Tracheal epithelial cell (primary cell): Measurements from ENCODE around the gene PRSS1. TPM values are rescaled to one million over a fixed set of nuclear protein-coding genes. Genes with fewer than 3 reads are reported as not detected.

ENCODE experiments used
- total RNA-seq: library from RNA; depleted of rRNA; stranded (reverse); fragments of >200 nt; gene quantifications from 2 replicates; pipeline ENCODE4 v1.2.1, GENCODE V29; 2014

Gene PRSS1
- total RNA-seq, result not detected in 2 replicates

DNA sequence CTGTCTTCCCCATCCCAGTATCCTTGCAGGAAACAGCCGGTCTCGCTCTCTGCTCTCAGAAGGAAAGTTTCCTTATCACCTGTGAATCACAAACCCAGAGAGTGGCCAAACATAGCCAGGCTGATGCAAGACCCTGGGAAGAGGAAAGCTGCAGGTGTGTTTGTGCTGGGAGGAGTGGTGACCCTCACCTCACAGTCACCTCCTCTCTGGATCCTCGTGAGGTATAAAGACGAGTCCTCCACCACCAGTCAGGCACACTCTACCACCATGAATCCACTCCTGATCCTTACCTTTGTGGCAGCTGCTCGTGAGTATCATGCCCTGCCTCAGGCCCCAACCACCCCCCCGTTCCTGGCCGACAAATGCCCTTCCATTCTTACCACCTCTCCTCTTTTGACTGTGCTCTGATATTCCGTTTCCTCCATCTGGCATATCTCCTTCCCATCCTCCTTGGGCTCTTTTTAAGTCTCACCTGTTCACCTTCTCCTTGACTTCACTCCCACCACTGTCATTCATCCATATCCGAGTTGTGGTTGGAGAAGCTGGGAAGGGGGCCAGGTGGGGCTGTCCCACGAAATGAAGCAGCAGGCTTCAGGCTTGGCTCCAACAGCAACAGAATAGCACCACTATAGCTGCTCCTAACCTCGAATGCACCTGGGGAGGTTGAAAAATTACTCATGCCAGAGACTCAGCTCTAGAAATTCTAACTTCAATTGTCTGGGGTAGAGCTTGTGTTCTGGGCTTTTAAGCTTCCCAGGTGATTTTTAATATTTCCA lies at the start of gene PRSS1:
TSS of gene PRSS1 (plus strand) at position 255 of the 776 bp plus-strand sequence. CDS start at position 268, 13 bp downstream.

DNA sequence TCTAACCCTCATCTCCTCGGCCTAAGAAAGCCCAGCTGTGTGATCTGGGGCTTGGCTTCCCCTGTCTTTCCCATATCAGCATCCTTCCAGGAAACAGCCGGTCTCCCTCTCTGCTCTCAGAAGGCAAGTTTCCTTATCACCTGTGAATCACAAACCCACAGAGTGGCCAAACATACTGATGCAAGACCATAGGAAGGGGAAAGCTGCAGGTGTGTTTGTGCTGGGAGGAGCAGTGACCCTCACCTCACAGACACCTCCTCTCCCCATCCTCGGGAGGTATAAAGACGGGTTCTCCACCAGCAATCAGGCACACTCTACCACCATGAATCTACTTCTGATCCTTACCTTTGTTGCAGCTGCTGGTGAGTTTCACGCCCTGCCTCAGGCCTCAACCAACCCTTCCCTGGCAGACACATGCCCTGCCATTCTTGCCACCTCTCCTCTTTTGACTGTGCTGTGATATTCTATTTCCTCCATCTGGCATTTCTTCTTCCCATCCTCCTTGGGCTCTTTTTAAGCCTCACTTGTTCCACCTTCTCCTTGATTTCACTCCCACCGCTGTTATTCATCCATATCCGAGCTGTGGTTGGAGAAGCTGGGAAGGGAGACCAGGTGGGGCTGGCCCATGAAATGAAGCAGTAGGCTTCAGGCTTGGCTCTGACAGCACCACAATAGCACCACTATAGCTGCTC lies 21.5 kb downstream of the PRSS1 start, which contains the start of gene PRSS2:
TSS of gene PRSS2 (plus strand) at position 310 of the 692 bp plus-strand sequence. CDS start at position 323, 13 bp downstream.

Other genes with a start within 250 kb of the PRSS1 start
- gene PRSS2, start 21.5 kb downstream of the PRSS1 start, total RNA-seq, result not detected in 2 replicates
- gene EPHB6, start 105.6 kb downstream of the PRSS1 start, total RNA-seq, result under 0.01 and 0.72 TPM in 2 replicates
- under 0.01 TPM in 1 of 2 replicates, not detected in the other for gene TRPV6, start 136.3 kb downstream of the PRSS1 start, total RNA-seq
- gene TRPV5, start 184.3 kb downstream of the PRSS1 start, total RNA-seq, result not detected in 2 replicates
- gene LLCFC1, start 190.0 kb downstream of the PRSS1 start, total RNA-seq, result not detected in 2 replicates
- gene KEL, start 212.9 kb downstream of the PRSS1 start, total RNA-seq, result 0.72 TPM in 1 of 2 replicates, not detected in the other